ENCODE data around the gene ANKLE2.

ANKLE2 gene

GRCh38 chr12:132743831-132744230 lies 17.8 kb downstream of the ANKLE2 start:
- DNase-seq (ENCODE audit: low read depth), result no peak

- DNase-seq (ENCODE audit: low read depth), result no peak
These were observed 20.0 kb downstream of the ANKLE2 start for GRCh38 chr12:132741620-132742019.

GRCh38 chr12:132740652-132741051 lies 21.0 kb downstream of the ANKLE2 start:
- no peak for DNase-seq (ENCODE audit: low read depth)

DNA sequence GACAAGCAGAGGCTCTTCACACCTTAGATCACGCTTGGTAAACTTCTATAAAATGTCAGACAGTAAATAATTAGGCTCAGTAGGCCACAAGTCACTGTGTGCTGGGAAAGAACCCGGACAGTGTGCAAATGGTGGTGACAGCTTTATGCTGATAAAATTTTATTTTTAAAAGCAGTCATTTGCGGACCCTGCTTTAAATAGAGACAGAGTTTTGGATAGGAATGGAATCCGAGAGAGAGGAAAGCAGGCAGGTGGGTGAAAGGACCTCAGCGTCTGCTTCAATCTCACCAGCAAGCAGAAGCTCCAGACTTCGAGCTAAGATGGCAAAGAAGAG lies 21.4 kb downstream of the ANKLE2 start:
- DNase-seq (ENCODE audit: low read depth), result no peak

DNA sequence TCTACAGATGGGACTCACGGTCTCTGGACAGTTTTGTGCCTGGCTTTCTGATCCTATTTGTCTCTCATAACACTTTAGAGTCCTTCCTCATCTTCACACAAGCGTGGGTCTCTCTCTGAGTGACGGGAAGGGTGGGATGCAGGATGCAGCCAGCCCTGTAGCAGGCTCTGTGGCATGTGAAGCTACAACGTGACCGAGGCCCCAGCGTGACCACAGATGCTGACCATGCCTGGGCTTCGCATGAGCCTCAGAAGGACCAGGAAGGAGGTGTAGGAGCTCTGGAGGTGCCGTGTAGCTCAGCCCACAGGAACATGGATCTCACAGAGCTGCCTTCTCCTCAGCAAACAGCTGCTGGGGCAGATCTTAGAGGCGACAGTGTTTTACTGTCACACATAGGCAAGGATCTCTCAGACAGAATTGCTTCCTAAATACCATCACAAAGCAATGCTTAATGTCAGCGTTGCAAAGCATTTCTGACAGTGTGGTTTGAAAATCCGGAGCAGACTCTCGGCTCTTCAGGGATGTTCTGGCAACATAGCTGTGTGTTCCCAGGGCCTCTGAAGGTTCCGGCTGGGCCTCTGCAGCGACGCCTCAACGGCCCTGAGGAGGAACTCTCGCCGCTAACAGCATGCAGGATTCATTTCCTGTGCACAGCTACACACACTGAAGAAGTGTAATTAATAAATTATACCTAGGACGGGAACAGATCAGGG lies 21.9 kb downstream of the ANKLE2 start:
- no peak for DNase-seq (ENCODE audit: low read depth)

DNA sequence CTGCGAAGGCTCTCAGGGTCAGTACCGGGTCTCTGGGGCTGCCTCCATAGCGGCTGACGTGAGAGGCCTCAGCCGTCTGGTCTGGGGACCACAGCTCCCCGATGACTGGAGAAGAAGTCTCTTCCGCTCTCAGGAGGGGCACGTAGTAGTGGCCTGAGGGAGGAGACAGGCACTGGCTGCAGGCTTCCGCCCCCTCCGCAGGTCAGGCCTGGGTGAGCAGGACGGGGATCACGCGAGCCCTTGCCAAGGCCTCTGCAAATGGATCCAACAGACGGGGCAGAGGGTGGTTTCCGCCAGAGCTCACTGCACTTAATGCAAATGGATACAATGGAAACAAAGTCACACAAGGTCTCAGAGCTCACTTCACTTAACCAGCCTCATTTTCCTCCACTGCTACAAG lies 24.7 kb downstream of the ANKLE2 start:
- DNase-seq (ENCODE audit: low read depth), result no peak

GRCh38 chr12:132736378-132736777 lies 25.3 kb downstream of the ANKLE2 start:
- no peak for DNase-seq (ENCODE audit: low read depth)

- no peak for DNase-seq (ENCODE audit: low read depth)
These were observed 26.1 kb downstream of the ANKLE2 start for GRCh38 chr12:132735496-132735895.

- DNase-seq (ENCODE audit: low read depth), result no peak
These were observed 27.4 kb downstream of the ANKLE2 start for GRCh38 chr12:132734206-132734605.

GRCh38 chr12:132731574-132731973 lies 30.1 kb downstream of the ANKLE2 start:
- DNase-seq (ENCODE audit: low read depth), result no peak

- no peak for DNase-seq (ENCODE audit: low read depth)
These were observed 31.3 kb downstream of the ANKLE2 start for GRCh38 chr12:132730353-132730752.

GRCh38 chr12:132729541-132730320 lies 31.9 kb downstream of the ANKLE2 start:
- no peak for DNase-seq (ENCODE audit: low read depth)

- no peak for DNase-seq (ENCODE audit: low read depth)
These were observed 33.1 kb downstream of the ANKLE2 start for GRCh38 chr12:132728502-132728901.

DNA sequence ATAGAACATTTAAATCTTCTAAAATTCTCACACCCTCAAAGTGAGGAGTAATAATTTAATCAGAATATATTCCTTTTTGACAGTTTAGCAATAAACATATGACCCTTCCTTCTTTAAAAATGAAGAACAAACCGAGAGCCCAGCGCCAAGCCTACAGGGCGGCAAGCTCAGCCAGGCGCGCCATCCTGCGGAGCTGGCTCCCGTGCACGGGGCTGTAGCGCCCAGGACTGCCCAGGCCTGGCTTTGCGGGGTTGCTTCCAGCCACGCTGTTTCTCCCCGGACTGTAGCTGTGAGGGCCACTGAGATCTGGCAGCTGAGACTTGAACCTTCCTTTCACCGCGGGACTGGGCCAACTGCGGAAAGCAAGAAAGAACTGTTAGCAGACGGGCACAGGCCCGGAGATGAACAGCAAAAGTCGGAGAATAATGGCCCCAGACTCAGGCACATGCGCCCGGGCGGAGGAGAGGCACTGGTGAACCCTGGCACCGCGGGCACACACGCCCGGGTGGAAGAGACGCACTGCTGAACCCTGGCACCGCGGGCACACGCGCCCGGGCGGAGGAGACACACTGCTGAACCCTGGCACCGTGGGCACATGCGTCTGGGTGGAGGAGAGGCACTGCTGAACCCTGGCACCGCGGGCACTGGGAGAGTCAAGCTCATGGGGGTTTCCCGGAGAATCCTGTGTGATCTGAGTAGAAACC lies 34.4 kb downstream of the ANKLE2 start:
- no peak for DNase-seq (ENCODE audit: low read depth)

GRCh38 chr12:132726386-132726785 lies 35.2 kb downstream of the ANKLE2 start:
- DNase-seq (ENCODE audit: low read depth), result no peak

DNA sequence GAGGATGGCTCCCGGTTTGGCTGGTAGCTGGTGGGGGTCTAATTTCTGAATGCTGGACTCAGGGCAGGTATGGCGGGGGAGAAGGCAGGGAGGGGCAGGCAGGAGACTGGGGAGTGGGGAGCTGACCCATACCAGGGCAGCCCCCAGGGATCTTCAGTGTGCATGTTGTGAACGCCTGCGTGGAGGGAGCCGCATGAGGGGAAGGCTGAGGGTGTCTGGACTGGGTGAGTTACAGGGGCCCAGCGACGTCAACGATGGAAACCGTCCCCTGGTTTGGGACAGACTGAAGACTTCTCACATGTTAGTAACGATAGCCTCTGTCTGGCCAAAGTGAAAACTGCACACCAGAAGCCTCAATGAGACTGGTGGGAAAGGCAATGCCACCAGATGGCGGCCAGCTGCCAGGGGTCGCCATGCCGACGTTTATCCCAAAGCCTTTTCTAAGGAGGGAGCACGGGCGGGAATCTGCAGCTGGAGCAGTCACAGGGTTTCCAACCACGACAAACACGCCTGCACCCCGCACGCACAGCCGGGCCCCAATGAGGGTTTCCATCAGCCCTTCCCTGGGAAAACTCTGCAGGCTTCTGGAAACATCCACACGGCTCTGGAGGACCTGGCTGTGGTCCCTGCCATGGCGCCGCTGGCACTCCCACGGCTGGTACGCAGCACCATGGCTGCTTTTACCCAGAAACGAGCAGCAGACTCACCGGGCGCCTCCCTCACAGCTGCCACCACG lies 37.0 kb downstream of the ANKLE2 start:
- DNase-seq (ENCODE audit: low read depth), result no peak

DNA sequence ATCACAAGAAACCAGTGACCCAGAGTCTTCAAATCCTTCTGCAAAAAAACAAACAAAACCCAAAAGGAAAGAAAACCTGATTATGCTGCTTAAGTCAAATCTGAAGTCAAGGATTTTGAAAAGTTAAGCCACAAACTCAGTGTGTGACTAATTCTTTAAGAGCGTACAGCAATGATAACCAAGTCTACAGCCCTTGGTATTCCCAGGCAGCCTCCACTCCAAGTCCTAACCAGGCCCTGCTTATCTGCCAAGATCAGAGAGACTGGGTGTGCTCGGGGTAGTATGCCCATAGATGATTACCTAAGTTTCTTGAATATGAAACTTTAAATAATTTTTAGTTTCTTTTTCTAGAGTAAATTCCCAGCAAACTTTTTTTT lies 37.9 kb downstream of the ANKLE2 start:
- no peak for DNase-seq (ENCODE audit: low read depth)

GRCh38 chr12:132723015-132723763 lies 38.4 kb downstream of the ANKLE2 start:
- DNase-seq (ENCODE audit: low read depth), result no peak

- DNase-seq (ENCODE audit: low read depth), result no peak
These were observed 40.9 kb downstream of the ANKLE2 start for GRCh38 chr12:132720606-132721345.

DNA sequence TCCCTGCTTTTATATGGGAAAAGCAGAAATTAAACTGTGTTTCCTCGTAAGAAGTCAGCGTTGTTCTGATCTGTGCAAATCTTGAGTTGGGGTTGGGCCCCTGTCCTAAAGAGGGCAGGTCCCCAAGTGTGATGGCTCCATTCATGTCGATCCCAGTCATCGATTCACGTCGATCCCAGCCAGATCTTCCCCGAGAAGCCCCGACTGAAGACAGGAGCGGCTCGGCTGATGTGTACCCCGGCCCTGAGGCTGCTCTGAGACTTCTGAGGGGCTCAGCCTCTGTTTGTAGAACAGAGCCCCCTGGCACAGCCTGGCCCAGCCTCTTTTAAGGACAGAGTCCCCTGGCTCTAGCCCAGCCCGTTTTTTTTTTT lies 41.7 kb downstream of the ANKLE2 start:
- no peak for DNase-seq (ENCODE audit: low read depth)

Data from HS-27A (cell line).